GM11168 (cell line): Measurements from ENCODE around the gene SGF29.
"Not testable (repeated sequence)": the region's sequence is repeated elsewhere in the genome, so short reads cannot be mapped to it uniquely, and the experiment has no call there.

Source experiments
- in situ Hi-C: fragments of 300-500 bp; cut with MboI; formaldehyde crosslinking; loops from one replicate; pipeline ENCODE4 v1.12.0; 2022; ENCODE audit warnings: low sequenced_read_pairs; ENCODE audit not compliant: unreplicated experiment

Gene SGF29

DNA sequence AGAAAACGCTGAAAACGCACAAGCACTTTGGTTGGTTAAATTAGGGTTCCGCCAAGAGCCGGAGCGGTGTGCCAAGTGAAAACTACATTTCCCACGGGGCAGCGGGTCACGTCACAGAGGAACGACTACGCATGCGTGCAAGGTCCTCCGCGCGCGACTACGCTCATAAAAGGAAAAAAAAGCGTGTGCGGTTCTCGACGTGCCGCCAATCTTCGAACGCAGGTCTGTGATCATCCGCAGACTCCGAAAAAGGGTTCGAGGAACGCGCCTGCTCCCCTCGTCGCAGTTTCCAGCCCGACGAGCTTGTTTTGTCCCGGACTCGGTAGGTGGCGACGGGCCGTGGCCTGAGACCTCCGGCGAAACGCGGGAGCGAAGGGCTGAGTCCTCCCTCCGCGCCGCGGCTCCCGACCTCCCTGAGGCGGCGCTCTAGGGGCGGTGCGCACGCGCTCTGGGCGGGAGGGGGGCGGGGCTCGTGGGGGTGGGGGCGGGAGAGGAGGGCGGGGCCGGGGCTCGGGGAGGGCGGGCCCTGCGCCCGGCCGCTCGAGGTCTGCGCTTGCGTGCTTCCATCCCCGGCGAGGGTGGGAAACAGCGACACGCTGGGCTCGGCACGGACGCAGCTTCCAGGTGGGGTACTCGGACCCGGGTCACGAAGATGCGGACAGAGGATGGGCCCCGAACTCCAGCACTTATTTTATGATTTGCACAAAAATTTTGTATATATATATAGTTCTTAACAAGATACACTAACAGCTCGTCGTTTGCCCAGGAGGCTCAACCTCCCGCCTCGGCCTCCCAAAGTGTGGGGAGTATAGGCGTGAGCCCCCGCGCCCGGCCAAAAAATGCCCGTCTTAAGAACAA is at the start of gene SGF29:
TSS of gene SGF29 (plus strand) at position 145 of the 858 bp plus-strand sequence. CDS start 27,150 bp downstream, outside the sequence.
- in situ Hi-C loops, result no loop called here

- in situ Hi-C loops, result no loop called here
These were observed 48.9 kb upstream of the SGF29 start for GRCh38 chr16:28504707-28505404.

DNA sequence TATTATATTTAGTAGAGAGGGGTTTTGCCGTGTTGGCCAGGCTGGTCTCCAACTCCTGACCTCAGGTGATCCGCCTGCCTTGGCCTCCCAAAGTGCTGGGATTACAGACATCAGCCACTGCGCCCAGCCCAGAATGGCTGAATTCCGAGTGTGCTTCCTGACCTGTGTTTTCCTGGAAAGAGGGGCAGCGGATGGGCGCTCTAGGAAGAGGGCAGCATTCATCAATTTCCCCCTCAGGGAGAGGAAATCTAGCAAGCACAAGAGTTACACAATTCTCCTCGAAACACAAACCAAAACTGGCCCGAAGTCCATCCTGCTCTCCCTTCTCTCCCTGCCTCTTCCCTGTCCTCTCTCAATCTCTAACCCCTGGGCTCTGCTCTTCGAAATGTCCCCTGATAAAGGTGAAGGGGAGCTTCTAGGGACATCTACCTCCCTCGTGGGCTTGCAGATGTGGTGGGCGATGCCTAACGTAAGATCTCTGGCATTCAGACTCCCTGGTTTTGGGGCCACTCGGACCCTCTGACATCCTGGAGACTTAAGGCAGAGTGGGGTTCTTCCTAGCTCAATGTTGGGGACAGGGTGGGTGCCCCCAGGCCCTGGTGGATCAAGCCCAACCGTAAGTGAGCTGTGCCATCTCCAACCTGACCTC is 48.1 kb upstream of the SGF29 start:
- in situ Hi-C loops, result no loop called here

DNA sequence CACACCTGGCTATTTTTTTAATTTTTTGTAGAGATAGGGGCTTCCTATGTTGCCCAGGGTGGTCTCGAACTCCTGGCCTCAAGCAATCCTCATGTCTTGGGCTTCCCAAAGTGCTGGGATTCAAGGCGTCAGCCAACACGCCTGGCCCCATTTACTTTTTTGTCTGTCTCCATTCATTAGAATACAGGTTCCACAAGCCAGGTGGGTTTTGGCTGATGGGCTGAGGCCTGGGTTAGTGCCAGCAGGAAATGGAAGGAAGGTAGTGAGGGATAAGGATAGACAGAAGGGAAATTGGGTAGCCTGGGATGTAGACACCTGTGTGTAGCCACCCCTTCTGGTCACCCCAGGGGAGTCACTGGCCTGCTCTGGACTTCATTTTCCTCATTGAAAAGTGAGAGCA is 42.7 kb upstream of the SGF29 start:
- in situ Hi-C loops, result no loop called here

GRCh38 chr16:28511801-28512789 is 41.6 kb upstream of the SGF29 start:
- in situ Hi-C loops, result no loop called here

- in situ Hi-C loops, result no loop called here
These were observed 40.1 kb upstream of the SGF29 start for GRCh38 chr16:28513484-28514181.

- in situ Hi-C loops, result no loop called here
These were observed 39.5 kb upstream of the SGF29 start for GRCh38 chr16:28514246-28514645.

DNA sequence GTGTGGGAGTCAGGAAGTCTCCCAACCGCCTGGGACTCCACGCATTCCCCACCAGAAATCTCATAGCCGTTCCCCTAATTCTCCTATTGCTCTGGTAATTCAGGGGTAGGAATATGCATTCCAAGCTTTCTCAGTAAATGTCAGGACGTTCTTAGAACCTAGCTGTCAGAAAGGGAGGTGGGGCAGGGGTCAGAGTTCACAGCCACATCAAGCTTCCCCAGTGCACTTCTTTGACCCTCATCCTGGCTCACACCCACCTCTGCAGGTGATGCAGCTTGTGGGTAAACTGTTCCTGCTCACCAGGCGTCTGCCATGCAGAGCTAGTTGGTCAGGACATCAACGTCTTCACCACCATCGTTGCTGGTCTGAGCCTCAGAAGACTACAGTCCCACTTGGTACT is 33.0 kb upstream of the SGF29 start:
- in situ Hi-C loops, result no loop called here

GRCh38 chr16:28521436-28521835 is 32.3 kb upstream of the SGF29 start:
- in situ Hi-C loops, result no loop called here

DNA sequence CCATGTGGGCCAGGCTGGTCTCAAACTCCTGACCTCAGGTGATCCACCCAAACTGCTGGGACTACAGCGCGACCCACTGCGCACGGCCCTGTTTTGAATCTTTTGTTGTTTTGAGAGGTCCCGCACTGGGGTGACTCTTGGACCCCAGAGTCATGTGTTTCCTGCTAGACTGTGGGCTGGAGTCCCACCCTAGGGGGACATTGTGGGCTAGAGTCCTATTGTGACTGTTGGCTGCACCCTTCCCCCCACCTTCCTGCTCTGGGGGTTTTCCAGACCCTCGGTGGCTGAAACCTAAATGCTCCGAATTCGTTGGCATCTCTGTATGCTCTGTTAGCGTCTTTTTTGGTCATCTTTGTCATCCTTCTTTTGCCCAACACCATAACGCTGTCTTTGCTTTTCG is 30.9 kb upstream of the SGF29 start:
- in situ Hi-C loops, result no loop called here

DNA sequence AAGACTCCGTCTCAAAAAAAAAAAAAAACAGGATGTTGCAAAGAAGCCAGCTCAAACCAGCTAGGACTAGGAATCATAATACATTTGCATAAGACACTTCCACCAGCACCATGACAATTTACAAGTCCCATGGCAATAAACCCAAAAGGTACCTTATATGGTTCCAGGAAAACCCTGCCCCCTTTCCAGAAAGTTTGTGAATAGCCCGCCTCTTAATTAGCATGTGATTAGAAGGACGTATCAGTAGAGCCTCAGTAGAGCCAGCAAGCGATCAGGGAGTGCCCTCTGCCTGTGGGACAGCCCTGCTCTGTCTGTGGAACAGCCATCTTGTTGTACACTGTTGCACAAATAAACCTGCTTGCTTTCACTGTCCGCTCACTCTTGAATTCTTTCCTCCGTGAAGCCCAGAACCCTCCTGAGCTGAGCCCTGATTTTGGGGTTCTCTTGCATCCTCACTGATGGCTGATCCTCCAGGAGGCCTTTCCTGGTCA is 29.0 kb upstream of the SGF29 start:
- in situ Hi-C loops, result no loop called here

GRCh38 chr16:28526201-28527099 is 27.3 kb upstream of the SGF29 start:
- in situ Hi-C loops, result no loop called here

- in situ Hi-C loops, result not testable (repeated sequence)
These were observed 26.5 kb upstream of the SGF29 start for GRCh38 chr16:28527100-28527785.

- in situ Hi-C loops, result no loop called here
These were observed 25.7 kb upstream of the SGF29 start for GRCh38 chr16:28527985-28528384.

- in situ Hi-C loops, result no loop called here
These were observed 25.3 kb upstream of the SGF29 start for GRCh38 chr16:28528463-28528867.

DNA sequence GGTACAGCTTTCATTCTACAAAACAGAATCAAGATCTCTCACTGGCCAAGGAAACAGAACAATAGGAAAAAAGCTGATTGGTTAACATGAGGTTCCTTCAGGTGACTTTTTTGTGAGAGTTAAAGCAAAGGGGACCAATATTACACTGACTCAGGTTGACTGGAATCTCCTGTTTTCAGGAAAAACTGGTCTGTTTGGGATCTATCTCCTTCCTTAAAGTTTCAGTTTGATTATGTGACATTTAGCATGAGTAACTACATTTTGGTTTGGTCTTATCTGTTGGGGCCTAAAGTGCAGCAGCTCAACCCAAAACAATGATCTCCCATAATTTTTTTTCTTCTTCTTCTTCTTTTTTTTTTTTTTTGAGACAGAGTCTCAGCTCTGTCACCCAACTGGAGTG is 24.6 kb upstream of the SGF29 start:
- in situ Hi-C loops, result no loop called here
